Body of pancreas (tissue), 4 donors: ENCODE data around the gene DGLUCY. TPM values are rescaled to one million over a fixed set of nuclear protein-coding genes. Genes with fewer than 3 reads are reported as not detected.

Source experiments
- ATAC-seq: fragments of 150-250 bp; one replicate; pipeline ENCODE4 v1.9.1; 2016
- DNase-seq, 4 donors: peaks; one replicate each; pipeline ENCODE4 v3.0.0-alpha.2; 2019
- H3K27ac ChIP-seq, 4 donors: fragments of 200-600 bp; sonication (generic); 1 replicate in 3 of 4; 2 replicates in 1 of 4; pipeline versions ENCODE4 v1.5.1 to v1.6.1; 2016 to 2019; ENCODE audit warnings: mild to moderate bottlenecking in 1 of 4, mixed read lengths in 1 of 4, moderate library complexity in 1 of 4
- H3K27me3 ChIP-seq, 2 donors: fragments of 200-600 bp; sonication (generic); one replicate each; pipeline ENCODE4 v1.6.0; 2016; ENCODE audit warnings: mild to moderate bottlenecking in 1 of 2
- H3K36me3 ChIP-seq, 2 donors: fragments of 200-600 bp; sonication (generic); replicated peaks in 1 of 2; 2 replicates each; pipeline ENCODE4 v1.5.1; 2016; ENCODE audit warnings: low read depth in 2 of 2; ENCODE audit not compliant: insufficient read depth in 1 of 2
- H3K4me1 ChIP-seq: fragments of 200-600 bp; sonication (generic); one replicate; pipeline ENCODE4 v1.6.0; 2016
- H3K4me3 ChIP-seq, 2 donors: fragments of 200-600 bp; sonication (generic); 1 replicate in 1 of 2; 2 replicates in 1 of 2; pipeline ENCODE4 v1.5.1; 2016 to 2019
- H3K9me3 ChIP-seq, 3 donors: fragments of 200-600 bp; sonication (generic); 1 replicate in 2 of 3; 2 replicates in 1 of 3; pipeline ENCODE4 v1.5.1; 2016
- POLR2A ChIP-seq, 3 donors: fragments of 450-650 bp; IDR thresholded peaks; one replicate each; pipeline ENCODE4 v1.6.1; 2016; ENCODE audit warnings: antibody characterized with exemption in 3 of 3, mild to moderate bottlenecking in 2 of 3
- WGBS, 2 donors: methylation state at CpG; one replicate each; pipeline ENCODE4 v1.1.5; 2017; 5-methylcytosine and 5-hydroxymethylcytosine counted together
- intact Hi-C: fragments of 100-400 bp; cut with DNase I; formaldehyde crosslinking; loops from one replicate; pipeline ENCODE4 v1.15.1; 2023
- total RNA-seq, 2 donors: library from RNA; depleted of rRNA; stranded (reverse); fragments of >200 nt; gene quantifications; one replicate each; pipeline ENCODE4 v1.1.0, GENCODE V29; 2016
- TF ChIP-seq, protein P1 (sequence below), 7 experiments: fragments of 450-650 bp in 4 of 7; fragments of 200-600 bp in 3 of 7; sonication (generic) in 3 of 7; IDR thresholded peaks; one replicate each; pipeline ENCODE4 v1.5.1; 2016 to 2019; ENCODE audit warnings: antibody characterized with exemption in 7 of 7

Gene DGLUCY
- total RNA-seq, 2 donors from 2014 or later: 30.9 to 77.8 TPM

DNA sequence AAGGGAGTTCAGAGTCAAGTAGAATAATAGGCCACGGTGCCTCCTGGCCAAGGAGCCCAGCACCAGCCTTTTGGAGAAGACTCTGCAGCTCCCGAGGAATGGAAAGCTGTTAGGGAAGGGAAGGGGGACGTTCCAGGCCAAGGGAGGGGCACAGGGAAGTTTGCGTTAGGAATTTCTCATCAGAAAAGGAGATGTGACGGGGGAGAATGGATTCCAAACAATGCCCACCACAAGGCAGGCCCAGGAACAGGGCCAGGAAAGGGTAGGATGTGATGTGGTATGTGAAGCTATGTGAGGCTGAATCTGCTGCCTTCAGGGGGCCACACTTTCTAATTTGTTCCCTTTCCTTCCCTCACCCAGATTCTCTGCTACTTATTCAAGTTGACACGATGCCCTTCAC, 46.0 kb downstream of the DGLUCY start:
- intact Hi-C loops: loop anchor here (10.0 kb wide), 1 partner anchor 95 kb away; the partner anchor contains the start of gene RPS6KA5
- Histone ChIP-seq H3K9me3 (no peaks in the 10 kb centered on the region), H3K27ac (peak overlapping the region; percentile 30 to 81 (median 58)), H3K4me1 (peaks cover 73% of the 10 kb centered on the region), H3K27me3 (no peaks in the 10 kb centered on the region), H3K4me3 (no peak overlapping the region), H3K36me3 (peaks cover 0 to 10% of the 10 kb centered on the region in 2 donors)
- DNase-seq (no peak), ATAC-seq (no peak)
- WGBS, 2 donors: 83% methylated on average over 6 of the region's 6 CpGs
- TF ChIP-seq POLR2A (IDR thresholded peaks at IDR 0.05): no peak
- TF ChIP-seq, protein P1, sequence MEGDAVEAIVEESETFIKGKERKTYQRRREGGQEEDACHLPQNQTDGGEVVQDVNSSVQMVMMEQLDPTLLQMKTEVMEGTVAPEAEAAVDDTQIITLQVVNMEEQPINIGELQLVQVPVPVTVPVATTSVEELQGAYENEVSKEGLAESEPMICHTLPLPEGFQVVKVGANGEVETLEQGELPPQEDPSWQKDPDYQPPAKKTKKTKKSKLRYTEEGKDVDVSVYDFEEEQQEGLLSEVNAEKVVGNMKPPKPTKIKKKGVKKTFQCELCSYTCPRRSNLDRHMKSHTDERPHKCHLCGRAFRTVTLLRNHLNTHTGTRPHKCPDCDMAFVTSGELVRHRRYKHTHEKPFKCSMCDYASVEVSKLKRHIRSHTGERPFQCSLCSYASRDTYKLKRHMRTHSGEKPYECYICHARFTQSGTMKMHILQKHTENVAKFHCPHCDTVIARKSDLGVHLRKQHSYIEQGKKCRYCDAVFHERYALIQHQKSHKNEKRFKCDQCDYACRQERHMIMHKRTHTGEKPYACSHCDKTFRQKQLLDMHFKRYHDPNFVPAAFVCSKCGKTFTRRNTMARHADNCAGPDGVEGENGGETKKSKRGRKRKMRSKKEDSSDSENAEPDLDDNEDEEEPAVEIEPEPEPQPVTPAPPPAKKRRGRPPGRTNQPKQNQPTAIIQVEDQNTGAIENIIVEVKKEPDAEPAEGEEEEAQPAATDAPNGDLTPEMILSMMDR (IDR thresholded peaks at IDR 0.05): no peak

DNA sequence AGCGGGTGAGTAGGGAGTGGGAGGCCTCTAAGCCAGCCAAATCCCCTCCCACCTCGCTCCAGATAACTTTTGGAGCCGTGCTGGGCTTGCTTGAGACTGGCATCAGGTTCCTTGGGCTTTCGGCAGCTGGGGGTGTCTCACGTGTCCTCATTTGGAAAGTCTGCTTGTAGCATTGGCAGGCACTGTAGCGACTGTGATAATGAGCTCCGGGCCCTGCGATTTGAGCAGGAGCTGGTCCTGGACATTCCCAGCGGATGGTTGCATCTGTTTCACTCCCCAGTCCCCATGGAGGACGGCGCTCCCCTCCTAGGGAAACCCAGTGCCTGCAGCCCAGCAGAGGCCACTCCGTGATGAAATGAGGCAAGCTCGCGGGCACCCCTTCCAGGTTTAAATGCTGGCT, 49.4 kb downstream of the DGLUCY start:
- Histone ChIP-seq H3K36me3 (peaks cover 0 to 11% of the 10 kb centered on the region in 2 donors), H3K9me3 (no peaks in the 10 kb centered on the region), H3K27me3 (no peaks in the 10 kb centered on the region), H3K4me3 (no peak overlapping the region), H3K4me1 (peaks cover 68% of the 10 kb centered on the region), H3K27ac (peak overlapping the region; percentile 50 to 78 (median 75))
- intact Hi-C loops: loop anchor here (10.0 kb wide), 1 partner anchor 99 kb away; the partner anchor contains the start of gene RPS6KA5
- DNase-seq (peak; percentile 49 to 81 (median 54)), ATAC-seq (peak; percentile 41)
- TF ChIP-seq, protein P1 (IDR thresholded peaks at IDR 0.05): no peak
- TF ChIP-seq POLR2A (IDR thresholded peaks at IDR 0.05): no peak
- WGBS, 2 donors: 60 to 69% methylated on average over 7 to 14 of the region's 14 CpGs

DNA sequence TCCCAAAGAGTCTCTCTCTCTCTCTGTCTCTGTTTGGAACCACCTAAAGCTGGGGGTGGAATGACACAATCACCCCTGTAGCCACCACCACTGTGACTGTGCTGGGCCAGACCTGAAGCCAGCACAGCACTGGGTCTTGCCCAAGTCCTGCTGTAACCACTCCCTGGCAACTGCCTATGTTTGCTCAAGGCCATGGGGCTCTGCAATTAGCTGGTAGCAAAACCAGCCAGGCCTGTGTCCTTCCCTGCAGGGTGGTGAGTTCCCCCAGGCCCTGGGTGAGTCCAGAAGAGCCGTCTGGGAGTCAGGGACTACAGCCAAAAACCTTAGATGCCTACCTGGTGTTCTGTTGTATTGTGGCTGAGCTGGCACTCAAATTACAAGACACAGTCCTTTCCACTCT, 50.8 kb downstream of the DGLUCY start:
- no peaks in the 10 kb centered on the region for H3K9me3 ChIP-seq
- TF ChIP-seq POLR2A (IDR thresholded peaks at IDR 0.05): no peak
- TF ChIP-seq, protein P1 (IDR thresholded peaks at IDR 0.05): no peak
- ATAC-seq (peak; percentile 88), DNase-seq (peak; percentile 83 to 94 (median 93))
- peaks cover 54% of the 10 kb centered on the region for H3K4me1 ChIP-seq
- intact Hi-C loops: loop anchor here (10.0 kb wide), 1 partner anchor 100 kb away; the partner anchor contains the start of gene RPS6KA5
- no peak overlapping the region for H3K4me3 ChIP-seq
- 0 to 14% methylated on average over 1 of the region's 1 CpG for WGBS, 2 donors
- H3K36me3 ChIP-seq: peaks cover 0 to 11% of the 10 kb centered on the region in 2 donors
- no peaks in the 10 kb centered on the region for H3K27me3 ChIP-seq
- peak overlapping the region; percentile 50 to 78 (median 75) for H3K27ac ChIP-seq

DNA sequence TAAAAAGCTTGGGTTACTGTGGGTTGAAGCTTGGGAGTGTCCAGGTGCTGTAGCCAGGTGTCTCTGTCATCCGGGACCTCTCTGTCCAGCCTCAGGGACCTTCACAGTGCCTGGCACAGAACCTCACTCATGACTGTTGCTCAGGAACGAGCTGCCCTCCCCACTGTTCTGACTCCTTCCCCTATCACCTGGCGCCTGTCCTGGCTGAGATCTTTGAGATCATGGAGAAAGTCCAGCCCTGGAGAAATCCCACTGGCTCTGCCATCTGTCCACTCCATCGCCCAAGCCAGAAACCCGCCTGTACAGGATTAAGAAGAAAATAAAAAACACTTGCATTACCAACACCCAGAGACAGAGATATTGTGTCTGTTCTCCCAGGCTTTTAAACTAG, 53.5 kb downstream of the DGLUCY start:
- DNase-seq: peak; percentile 16 to 60 (median 34)
- intact Hi-C loops: loop anchor here (10.0 kb wide), 1 partner anchor 103 kb away; the partner anchor contains the start of gene RPS6KA5
- Histone ChIP-seq H3K27ac (peak overlapping the region in 2 of 4 donors; percentile 6 to 30), H3K4me1 (peaks cover 47% of the 10 kb centered on the region), H3K27me3 (no peaks in the 10 kb centered on the region), H3K9me3 (no peaks in the 10 kb centered on the region), H3K4me3 (no peak overlapping the region), H3K36me3 (peaks cover 0 to 4% of the 10 kb centered on the region in 2 donors)
- no peak for ATAC-seq
- 52 to 85% methylated on average over 4 to 5 of the region's 5 CpGs for WGBS, 2 donors
- TF ChIP-seq, protein P1 (IDR thresholded peaks at IDR 0.05): no peak
- no peak for TF ChIP-seq POLR2A (IDR thresholded peaks at IDR 0.05)

DNA sequence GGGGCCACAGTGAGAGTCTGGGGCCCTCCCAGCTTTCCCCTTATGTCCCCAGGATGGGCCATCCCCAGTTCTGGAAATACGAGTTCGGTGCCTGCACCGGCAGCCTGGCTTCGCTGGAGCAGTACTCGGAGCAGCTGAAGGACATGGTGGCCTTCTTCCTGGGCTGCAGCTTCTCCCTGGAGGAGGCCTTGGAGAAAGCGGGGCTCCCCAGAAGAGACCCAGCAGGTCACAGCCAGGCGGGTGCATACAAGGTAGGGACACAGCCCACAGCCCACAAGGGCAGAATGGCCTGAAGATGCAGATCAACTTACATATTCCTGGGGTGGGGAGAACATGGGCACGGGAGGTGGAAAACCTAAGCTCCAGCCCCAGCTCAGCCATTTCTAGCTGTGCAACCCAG, 56.1 kb downstream of the DGLUCY start:
- Histone ChIP-seq H3K4me3 (no peak overlapping the region), H3K27ac (no peak overlapping the region), H3K4me1 (peaks cover 34% of the 10 kb centered on the region), H3K9me3 (no peaks in the 10 kb centered on the region), H3K27me3 (no peaks in the 10 kb centered on the region), H3K36me3 (peaks cover 0 to 5% of the 10 kb centered on the region in 2 donors)
- 81 to 90% methylated on average over 8 of the region's 8 CpGs for WGBS, 2 donors
- DNase-seq (no peak), ATAC-seq (no peak)
- TF ChIP-seq POLR2A (IDR thresholded peaks at IDR 0.05): no peak
- intact Hi-C loops: loop anchor here (5.0 to 10.0 kb wide), 2 partner anchors 105 to 268 kb away; partner anchors contain the start of gene RPS6KA5
